Caco-2 (cell line): ENCODE measurements around the gene ATXN7L1. TPM values are rescaled to one million over a fixed set of nuclear protein-coding genes. Genes with fewer than 3 reads are reported as not detected.

Experiments
- BruUV-seq: library from RNA; stranded (reverse); fragments of 400-500 nt; replicated peaks from 2 replicates; lab custom pipeline; 2021; lab: Mats Ljungman, UMichigan
- CTCF ChIA-PET: fragments of 300-600 bp; sonication (Branson Sonifier 250); formaldehyde crosslinking; loops from one replicate; lab custom pipeline; 2022; ENCODE audit warnings: antibody characterized with exemption; lab: Charles Lee
- POLR2A ChIA-PET: fragments of 300-600 bp; sonication (Branson Sonifier 250); formaldehyde crosslinking; loops from one replicate; lab custom pipeline; 2022; ENCODE audit warnings: antibody characterized with exemption; lab: Charles Lee
- DNase-seq, 2 experiments: peaks; one replicate each; pipeline versions ENCODE4 v3.0.0 to v3.0.0-alpha.2; 2020 to 2022
- H3K27me3 ChIP-seq: replicated peaks from 2 replicates; pipeline ENCODE4 v1.6.0; 2011; ENCODE audit warnings: low read length; ENCODE audit not compliant: control insufficient read depth, insufficient read depth
- H3K36me3 ChIP-seq: 2 replicates; pipeline ENCODE4 v1.5.1; 2011; ENCODE audit warnings: low read length; ENCODE audit not compliant: control insufficient read depth, insufficient read depth
- H3K4me1 ChIP-seq: fragments of 250-450 bp; sonication (Bioruptor Pico); 2 replicates; pipeline ENCODE4 v1.5.1; 2020; ENCODE audit warnings: mild to moderate bottlenecking
- H3K4me3 ChIP-seq: 2 replicates; pipeline ENCODE4 v1.5.1; 2011; ENCODE audit warnings: low read depth, mild to moderate bottlenecking, control low read depth, low read length
- H3K9me3 ChIP-seq: fragments of 250-450 bp; sonication (Bioruptor Pico); 2 replicates; pipeline ENCODE4 v1.5.1; 2020; ENCODE audit warnings: mild to moderate bottlenecking, moderate library complexity
- H3K27ac Mint-ChIP-seq: one replicate; pipeline ENCODE4 v1.8.0; 2022; ENCODE audit warnings: mixed read lengths; ENCODE audit not compliant: unreplicated experiment
- H3K27me3 Mint-ChIP-seq: one replicate; pipeline ENCODE4 v1.8.0; 2022; ENCODE audit warnings: mixed read lengths; ENCODE audit not compliant: insufficient read depth, unreplicated experiment
- H3K36me3 Mint-ChIP-seq: one replicate; pipeline ENCODE4 v1.8.0; 2022; ENCODE audit warnings: mild to moderate bottlenecking, mixed read lengths; ENCODE audit not compliant: insufficient read depth, unreplicated experiment
- H3K4me1 Mint-ChIP-seq: one replicate; pipeline ENCODE4 v1.8.0; 2022; ENCODE audit warnings: low read depth, mixed read lengths; ENCODE audit not compliant: unreplicated experiment
- H3K4me3 Mint-ChIP-seq: one replicate; pipeline ENCODE4 v1.8.0; 2022; ENCODE audit warnings: mild to moderate bottlenecking, moderate library complexity, mixed read lengths; ENCODE audit not compliant: unreplicated experiment
- H3K9me3 Mint-ChIP-seq: one replicate; pipeline ENCODE4 v1.8.0; 2022; ENCODE audit warnings: mixed read lengths; ENCODE audit not compliant: unreplicated experiment
- intact Hi-C: fragments of 100-400 bp; cut with micrococcal nuclease; formaldehyde crosslinking; loops from one replicate; pipeline ENCODE4 v1.10.0; 2022; ENCODE audit not compliant: unreplicated experiment
- total RNA-seq: library from RNA; stranded (reverse); gene quantifications from 2 replicates; pipeline ENCODE4 v1.2.3, GENCODE V29; 2022
- TF ChIP-seq, protein P1 (sequence below), 2 experiments: fragments of 200-600 bp in 1 of 2; IDR thresholded peaks; 1 replicate in 1 of 2; 2 replicates in 1 of 2; pipeline versions ENCODE4 v1.5.1 to v1.8.0; 2011 to 2022; ENCODE audit warnings: antibody characterized with exemption in 1 of 2, control low read depth in 1 of 2, inconsistent platforms in 1 of 2, low read depth in 1 of 2, low read length in 1 of 2, mild to moderate bottlenecking in 1 of 2, moderate library complexity in 1 of 2; ENCODE audit not compliant: insufficient read depth in 1 of 2, severe bottlenecking in 1 of 2, unreplicated experiment in 1 of 2

The ATXN7L1 gene
- total RNA-seq, 1 experiment from 2014 or later = 14.1 TPM

DNA sequence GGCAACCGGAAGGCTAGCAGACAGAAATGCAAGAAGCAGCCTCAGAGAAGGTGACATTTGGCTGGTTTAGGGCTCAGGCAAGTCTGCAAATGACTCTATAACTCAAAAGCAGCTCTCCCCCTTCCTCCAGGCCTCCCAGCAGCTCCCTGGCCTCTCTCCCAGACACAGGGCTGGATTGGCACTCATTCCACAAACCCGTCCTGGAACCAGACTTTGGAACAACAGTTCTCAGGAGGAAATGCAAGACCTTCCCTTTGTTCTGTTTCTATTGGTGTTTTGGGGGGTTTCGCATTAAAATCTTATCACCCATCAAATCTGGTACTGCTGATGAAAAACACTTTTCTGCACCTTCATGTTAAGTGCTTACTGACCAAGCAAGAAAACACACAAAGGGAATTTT is 254.8 kb downstream of the ATXN7L1 start:
- TF ChIP-seq, protein P1, sequence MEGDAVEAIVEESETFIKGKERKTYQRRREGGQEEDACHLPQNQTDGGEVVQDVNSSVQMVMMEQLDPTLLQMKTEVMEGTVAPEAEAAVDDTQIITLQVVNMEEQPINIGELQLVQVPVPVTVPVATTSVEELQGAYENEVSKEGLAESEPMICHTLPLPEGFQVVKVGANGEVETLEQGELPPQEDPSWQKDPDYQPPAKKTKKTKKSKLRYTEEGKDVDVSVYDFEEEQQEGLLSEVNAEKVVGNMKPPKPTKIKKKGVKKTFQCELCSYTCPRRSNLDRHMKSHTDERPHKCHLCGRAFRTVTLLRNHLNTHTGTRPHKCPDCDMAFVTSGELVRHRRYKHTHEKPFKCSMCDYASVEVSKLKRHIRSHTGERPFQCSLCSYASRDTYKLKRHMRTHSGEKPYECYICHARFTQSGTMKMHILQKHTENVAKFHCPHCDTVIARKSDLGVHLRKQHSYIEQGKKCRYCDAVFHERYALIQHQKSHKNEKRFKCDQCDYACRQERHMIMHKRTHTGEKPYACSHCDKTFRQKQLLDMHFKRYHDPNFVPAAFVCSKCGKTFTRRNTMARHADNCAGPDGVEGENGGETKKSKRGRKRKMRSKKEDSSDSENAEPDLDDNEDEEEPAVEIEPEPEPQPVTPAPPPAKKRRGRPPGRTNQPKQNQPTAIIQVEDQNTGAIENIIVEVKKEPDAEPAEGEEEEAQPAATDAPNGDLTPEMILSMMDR (IDR thresholded peaks at IDR 0.05; ENCODE audit: insufficient read depth in 1 of 2, low read depth in 1 of 2, low read length in 1 of 2, severe bottlenecking in 1 of 2, unreplicated experiment in 1 of 2) = no peak

DNA sequence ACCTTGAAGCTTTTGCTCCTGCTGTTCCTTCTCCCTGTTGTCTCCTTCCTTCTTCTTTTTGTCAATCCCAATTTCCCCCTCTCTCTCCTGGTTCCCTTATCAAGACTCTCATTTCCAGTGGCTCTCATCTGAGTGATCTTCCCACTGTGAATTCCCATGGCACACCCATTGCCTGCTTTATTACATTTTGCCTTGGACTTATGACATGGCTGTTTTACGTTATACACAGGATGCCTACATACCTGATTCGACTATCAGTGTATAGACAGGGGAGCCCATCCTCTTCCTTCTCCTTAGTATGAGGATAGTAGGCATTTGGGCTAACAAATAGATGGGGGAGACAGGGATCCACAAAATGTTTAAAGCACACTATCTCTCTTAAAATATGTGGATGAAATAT is 255.2 kb downstream of the ATXN7L1 start:
- H3K27me3 Mint-ChIP-seq = no peaks in the 10 kb centered on the region
- Histone ChIP-seq H3K4me3 (no peak overlapping the region), H3K27me3 (no peaks in the 10 kb centered on the region), H3K4me1 (no peaks in the 10 kb centered on the region), H3K9me3 (0 out of 2 replicates have a peak, but pooled peaks cover 4% of the 10 kb centered on the region), H3K36me3 (no peaks in the 10 kb centered on the region)
- no TSS peak for BruUV-seq
- no peaks in the 10 kb centered on the region for H3K4me1 Mint-ChIP-seq
- H3K4me3 Mint-ChIP-seq = no peak overlapping the region
- peaks cover 9% of the 10 kb centered on the region for H3K36me3 Mint-ChIP-seq
- no peak for DNase-seq
- H3K9me3 Mint-ChIP-seq = peaks cover 6% of the 10 kb centered on the region
- POLR2A ChIA-PET = no interaction called here
- TF ChIP-seq, protein P1 (IDR thresholded peaks at IDR 0.05; ENCODE audit: insufficient read depth in 1 of 2, low read depth in 1 of 2, low read length in 1 of 2, severe bottlenecking in 1 of 2, unreplicated experiment in 1 of 2) = no peak
- intact Hi-C loops = no loop called here
- CTCF ChIA-PET = no interaction called here
- no peak overlapping the region for H3K27ac Mint-ChIP-seq

More for the DNA sequence above, 254.8 kb downstream of the ATXN7L1 start:
- Mint-ChIP-seq H3K27me3 (no peaks in the 10 kb centered on the region), H3K27ac (no peak overlapping the region), H3K36me3 (peaks cover 11% of the 10 kb centered on the region), H3K9me3 (peaks cover 10% of the 10 kb centered on the region), H3K4me1 (no peaks in the 10 kb centered on the region), H3K4me3 (no peak overlapping the region)
- ChIA-PET POLR2A (no interaction called here), CTCF (no interaction called here)
- Histone ChIP-seq H3K4me1 (no peaks in the 10 kb centered on the region), H3K9me3 (0 out of 2 replicates have a peak, but pooled peaks cover 5% of the 10 kb centered on the region), H3K36me3 (no peaks in the 10 kb centered on the region), H3K4me3 (no peak overlapping the region), H3K27me3 (no peaks in the 10 kb centered on the region)
- no TSS peak for BruUV-seq
- intact Hi-C loops = no loop called here
- no peak for DNase-seq

GRCh38 chr7:105619590-105619989 is 256.8 kb downstream of the ATXN7L1 start:
- H3K36me3 Mint-ChIP-seq = peaks cover 9% of the 10 kb centered on the region
- H3K27ac Mint-ChIP-seq = no peak overlapping the region
- Histone ChIP-seq H3K4me1 (no peaks in the 10 kb centered on the region), H3K9me3 (no peaks in the 10 kb centered on the region), H3K4me3 (no peak overlapping the region), H3K27me3 (no peaks in the 10 kb centered on the region), H3K36me3 (no peaks in the 10 kb centered on the region)
- BruUV-seq = no TSS peak
- no peak overlapping the region for H3K4me3 Mint-ChIP-seq
- CTCF ChIA-PET = no interaction called here
- DNase-seq = no peak
- no peaks in the 10 kb centered on the region for H3K4me1 Mint-ChIP-seq
- H3K9me3 Mint-ChIP-seq = no peaks in the 10 kb centered on the region
- TF ChIP-seq, protein P1 (IDR thresholded peaks at IDR 0.05; ENCODE audit: insufficient read depth in 1 of 2, low read depth in 1 of 2, low read length in 1 of 2, severe bottlenecking in 1 of 2, unreplicated experiment in 1 of 2) = no peak
- intact Hi-C loops = no loop called here
- no peaks in the 10 kb centered on the region for H3K27me3 Mint-ChIP-seq
- POLR2A ChIA-PET = no interaction called here
